CD4-positive, alpha-beta T cell treated with Interleukin-15 for 1 hour (primary cell): ENCODE results near the gene ERBB4.

Experiments used
- DNase-seq: peaks from one replicate; pipeline ENCODE4 v3.0.0-alpha.2; 2020

ERBB4 gene

GRCh38 chr2:212359425-212360067, 179.1 kb downstream of the ERBB4 start:
- DNase-seq: no peak

GRCh38 chr2:212357606-212358005, 181.0 kb downstream of the ERBB4 start:
- DNase-seq: no peak

- no peak for DNase-seq
Measured at GRCh38 chr2:212354382-212354781, 184.2 kb downstream of the ERBB4 start.

GRCh38 chr2:212348501-212348900, 190.1 kb downstream of the ERBB4 start:
- no peak for DNase-seq

GRCh38 chr2:212346865-212347264, 191.7 kb downstream of the ERBB4 start:
- no peak for DNase-seq

GRCh38 chr2:212345966-212346365, 192.6 kb downstream of the ERBB4 start:
- no peak for DNase-seq

DNA sequence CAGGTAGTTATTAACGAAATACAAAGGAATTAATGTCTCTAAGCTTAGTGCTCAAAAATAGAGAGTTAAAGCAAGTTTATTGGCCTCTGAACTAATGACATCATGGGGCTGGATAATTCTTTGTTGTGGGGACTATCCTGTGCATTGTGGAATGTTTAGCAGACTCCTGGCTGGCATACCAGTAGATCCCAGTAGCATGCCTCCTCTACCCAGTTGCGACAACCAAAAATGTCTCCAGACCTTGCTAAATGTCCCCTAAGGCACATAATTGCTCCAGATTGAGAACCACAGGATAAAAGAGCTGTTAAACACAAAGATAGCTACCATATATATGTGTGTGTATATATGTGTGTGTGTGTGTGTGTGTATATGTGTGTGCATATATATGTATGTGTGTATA, 194.5 kb downstream of the ERBB4 start:
- no peak for DNase-seq

DNA sequence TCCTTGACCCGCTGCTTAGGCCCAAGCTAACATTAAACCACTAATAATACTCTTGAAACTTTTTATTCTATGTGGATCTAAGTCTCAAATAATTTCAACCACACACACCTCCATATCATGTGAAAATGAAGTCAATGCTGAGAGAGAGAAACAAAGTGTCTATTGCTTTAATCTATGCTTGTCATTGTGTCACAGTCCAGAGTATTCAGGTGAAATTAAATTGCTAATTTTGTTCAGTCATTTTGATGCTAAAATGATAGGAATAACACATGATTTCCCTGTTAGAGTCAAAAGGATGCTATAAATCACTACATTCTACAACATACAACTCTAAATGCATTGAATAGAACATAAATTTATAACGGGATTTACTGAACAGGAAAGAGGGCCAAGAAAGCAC, 195.4 kb downstream of the ERBB4 start:
- no peak for DNase-seq

GRCh38 chr2:212337486-212338343, 200.9 kb downstream of the ERBB4 start:
- no peak for DNase-seq

DNA sequence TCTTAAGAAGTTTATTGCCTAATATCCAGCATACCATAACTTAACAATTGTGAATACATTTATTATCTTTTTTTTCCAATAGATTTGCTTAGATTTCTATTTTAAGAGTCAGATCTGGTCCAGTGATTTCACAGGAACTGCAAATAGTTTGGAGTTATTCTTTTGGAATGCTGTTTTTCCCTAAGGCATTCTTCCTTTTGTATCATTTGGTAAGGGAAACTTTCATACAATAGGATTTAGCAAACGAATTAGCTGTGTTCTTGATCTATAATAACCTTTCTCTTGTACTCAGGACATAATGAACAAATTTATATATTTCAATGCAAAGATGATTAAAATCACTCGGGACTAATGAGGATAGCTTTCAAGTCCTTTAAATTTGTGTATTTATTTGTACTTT, 201.6 kb downstream of the ERBB4 start:
- no peak for DNase-seq

DNA sequence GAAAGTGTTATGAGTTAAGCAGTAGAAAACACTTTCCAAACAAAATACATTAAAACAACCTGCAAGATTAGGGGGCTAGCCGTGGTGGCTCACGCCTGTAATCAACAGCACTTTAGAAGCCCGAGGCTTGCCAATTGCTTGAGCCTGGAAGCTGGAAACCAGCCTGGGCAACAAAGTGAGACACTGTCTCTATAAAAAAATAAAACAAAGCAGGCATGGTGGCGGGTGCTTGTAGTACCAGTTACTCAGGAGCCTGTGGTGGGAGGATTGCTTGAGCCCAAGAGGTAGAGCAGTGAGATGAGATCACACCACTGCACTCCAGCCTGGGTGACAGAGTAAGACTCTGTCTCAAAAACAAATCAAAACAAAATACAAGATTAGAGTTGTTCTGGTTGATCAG, 208.3 kb downstream of the ERBB4 start:
- no peak for DNase-seq

- DNase-seq: no peak
Measured at GRCh38 chr2:212328712-212329496, 209.7 kb downstream of the ERBB4 start.

DNA sequence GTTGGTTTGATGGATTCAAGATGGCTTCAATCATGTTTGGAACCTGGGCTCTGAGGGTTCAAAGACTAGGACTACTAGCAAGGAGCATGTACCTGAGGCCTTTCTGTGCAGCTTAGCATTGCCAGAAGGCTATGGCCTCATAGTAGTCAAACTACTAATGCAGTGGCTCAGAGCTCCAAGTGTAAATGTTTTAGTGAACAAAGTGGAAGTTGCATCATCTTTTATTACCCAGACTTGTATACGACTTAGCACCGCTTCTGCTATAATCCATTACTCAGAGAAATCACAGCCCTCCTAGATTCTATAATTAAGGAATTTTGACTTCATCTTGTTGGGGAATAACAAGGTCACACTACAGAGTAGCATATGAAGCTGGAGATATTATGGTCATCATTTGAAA, 210.5 kb downstream of the ERBB4 start:
- no peak for DNase-seq

DNA sequence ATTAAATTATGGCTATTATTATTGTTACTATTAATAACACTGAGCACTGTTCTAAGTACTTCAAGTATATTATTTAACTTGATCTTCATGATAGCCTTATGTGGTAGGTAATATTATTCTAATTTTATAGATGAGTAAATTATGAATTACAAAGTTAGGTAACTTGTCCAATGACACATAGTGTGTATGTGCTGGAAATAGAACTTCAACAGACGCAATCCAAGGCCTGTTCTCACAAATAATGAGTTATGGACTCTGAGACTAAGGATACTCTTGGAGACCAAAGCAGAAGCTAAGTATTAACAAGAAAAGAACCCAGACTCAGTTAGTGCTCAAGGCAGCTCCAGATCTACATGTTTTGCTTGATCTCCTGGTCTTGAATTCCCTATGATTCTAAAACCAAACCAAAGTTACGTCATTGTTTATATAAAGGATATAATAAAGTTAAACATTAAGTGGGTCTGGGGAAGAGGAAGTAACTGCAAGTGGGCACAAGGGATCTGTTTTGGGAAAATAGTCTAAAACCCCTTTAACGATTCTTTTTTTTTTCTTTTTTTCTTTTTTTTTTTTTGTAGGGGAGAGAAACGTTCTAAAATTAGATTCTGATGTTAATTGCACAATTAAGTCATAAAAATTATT, 211.3 kb downstream of the ERBB4 start:
- no peak for DNase-seq

DNA sequence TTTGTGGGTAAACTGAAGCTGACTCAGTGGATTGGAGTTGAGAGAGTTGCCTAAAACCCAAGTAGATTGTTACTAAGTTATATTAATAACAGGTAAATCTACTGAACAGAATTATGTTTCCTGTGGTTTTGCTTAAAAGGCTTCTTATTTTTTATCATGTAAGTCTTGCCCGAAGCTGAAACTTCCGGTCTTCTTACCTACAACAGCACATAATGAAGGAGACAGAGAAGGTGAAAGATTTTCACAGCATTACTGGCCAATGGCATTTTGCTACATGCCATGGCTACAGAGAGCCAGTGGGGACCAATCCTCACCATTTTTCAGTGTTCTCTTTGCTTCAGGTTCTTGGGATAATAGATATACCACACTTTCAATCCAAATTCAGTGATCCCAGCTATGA, 220.0 kb downstream of the ERBB4 start:
- DNase-seq: no peak

DNA sequence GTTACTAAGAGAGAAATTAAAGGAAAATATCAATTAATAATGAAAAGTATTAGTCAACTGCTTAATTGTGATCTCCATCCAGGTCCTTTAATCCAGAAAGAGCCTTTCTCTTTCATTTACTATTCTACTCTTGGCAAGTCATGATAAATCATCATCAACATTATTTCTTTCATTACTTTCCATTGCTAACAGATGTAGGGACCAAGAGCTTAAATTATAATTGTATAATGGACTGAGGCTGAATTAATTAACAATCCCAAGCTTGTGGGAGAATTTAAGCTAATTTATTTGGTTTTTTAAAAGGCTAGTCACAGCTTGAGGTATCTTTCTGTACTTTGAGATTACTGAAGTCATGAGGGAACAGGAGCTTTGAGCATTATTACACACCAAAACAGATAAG, 223.9 kb downstream of the ERBB4 start:
- no peak for DNase-seq

DNA sequence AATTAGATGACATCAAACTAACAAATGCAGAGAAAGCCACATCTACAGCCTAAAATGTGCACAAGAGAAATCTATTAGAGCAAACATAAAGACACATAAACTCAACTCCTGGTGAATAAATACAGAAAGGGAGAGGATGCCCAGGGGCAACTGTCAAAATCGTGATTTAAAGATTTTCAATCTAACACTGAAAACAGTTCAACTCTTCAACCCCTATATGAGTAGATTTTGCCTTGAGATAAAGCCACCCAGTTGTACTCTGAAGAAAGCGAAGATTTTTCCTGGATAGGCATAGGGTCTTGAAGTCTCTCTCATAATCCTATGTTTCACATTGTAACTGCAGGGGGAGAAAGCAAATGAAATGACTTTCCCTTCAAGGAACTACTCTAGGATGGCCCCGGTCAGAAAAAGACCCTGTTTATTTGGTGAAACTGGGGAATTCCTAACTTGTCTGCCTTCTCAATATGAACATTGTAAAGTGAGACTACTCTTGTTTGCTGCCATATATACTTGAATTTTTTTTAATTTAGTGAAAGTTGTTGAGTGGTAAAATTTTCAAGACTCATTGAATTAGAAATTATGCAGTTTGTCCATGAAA, 226.7 kb downstream of the ERBB4 start:
- DNase-seq: no peak

GRCh38 chr2:212299943-212300342, 238.7 kb downstream of the ERBB4 start:
- DNase-seq: no peak

DNA sequence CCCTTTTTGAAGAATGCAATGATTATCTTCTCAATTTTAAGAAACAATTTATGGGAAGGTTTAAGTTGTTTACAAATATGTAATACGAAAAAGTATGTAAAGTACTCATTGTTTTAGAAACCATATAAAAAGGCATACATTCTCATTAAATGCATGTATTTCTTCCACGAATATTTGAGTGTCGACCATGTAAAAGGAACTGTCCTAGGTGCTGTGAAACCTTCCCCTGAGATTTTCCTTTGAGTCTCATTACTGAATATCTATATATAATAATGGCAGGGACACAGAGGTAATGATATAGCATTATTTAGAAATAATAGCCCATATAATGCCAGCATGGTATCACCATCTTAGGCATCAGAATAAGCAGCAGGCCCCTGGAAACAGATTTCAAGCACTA, 239.3 kb downstream of the ERBB4 start:
- DNase-seq: no peak

GRCh38 chr2:212295571-212295970, 243.0 kb downstream of the ERBB4 start:
- DNase-seq: no peak

DNA sequence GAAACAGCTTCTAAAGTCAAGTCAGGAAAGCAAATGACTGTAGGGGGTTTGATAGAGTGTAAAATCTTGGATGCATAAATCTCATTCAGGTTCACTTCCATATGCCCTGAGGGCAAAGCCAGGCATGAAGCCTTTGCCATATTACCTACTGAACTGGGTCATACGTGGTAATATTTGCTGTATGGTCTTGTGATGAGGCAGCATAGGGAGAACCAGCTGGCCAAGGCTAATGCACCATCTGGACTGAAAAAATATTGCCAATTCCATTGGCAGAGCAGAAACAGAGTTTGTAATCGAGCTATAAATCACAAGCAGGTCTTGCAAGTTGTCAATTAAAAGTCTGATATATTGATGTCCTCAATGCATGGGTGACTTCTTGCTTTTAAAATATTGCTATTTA, 243.8 kb downstream of the ERBB4 start:
- no peak for DNase-seq

DNA sequence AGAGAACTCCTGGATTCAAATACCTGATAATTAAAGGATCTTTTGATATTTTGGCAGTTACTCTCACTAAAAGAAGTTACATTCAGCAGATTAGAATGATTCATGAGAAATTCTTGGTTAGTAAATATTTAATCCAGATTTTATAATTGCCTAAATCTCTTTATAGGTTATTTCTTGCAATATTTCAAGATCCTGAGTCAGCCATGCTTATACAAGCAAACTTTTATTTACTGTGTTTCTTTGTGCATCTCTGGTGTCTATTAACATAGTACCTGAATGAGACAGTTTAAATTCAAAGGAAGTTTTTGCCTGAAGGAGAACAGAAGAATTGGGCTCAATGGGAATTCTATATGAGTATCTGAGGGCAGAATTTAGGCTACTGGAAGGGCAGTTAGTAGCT, 249.3 kb downstream of the ERBB4 start:
- DNase-seq: no peak

GRCh38 chr2:212288308-212288707, 250.3 kb downstream of the ERBB4 start:
- DNase-seq: no peak
